CD4-positive, CD25-positive, alpha-beta regulatory T cell (primary cell): ENCODE data around the gene ZNF697. TPM values are rescaled to one million over a fixed set of nuclear protein-coding genes. Genes with fewer than 3 reads are reported as not detected.
"Not testable (repeated sequence)": the region's sequence is repeated elsewhere in the genome, so short reads cannot be mapped to it uniquely, and the experiment has no call there.

ENCODE experiments used
- ATAC-seq, 2 donors: fragments of 150-1000 bp; cut with Tn5 transposase; one replicate each; pipeline ENCODE4 v1.10.0; 2021; ENCODE audit warnings: low read depth in 2 of 2, moderate number of reproducible peaks in 2 of 2, moderate library complexity in 1 of 2
- DNase-seq, 3 donors: peaks; one replicate each; pipeline versions ENCODE4 v3.0.0 to v3.0.0-alpha.2; 2012 to 2022; ENCODE audit warnings: mixed read lengths in 1 of 3
- H3K27ac ChIP-seq: one replicate; pipeline ENCODE4 v1.7.0; 2013; ENCODE audit warnings: mild to moderate bottlenecking, low read length; ENCODE audit not compliant: insufficient read depth, poor library complexity, severe bottlenecking
- H3K27me3 ChIP-seq: one replicate; pipeline ENCODE4 v1.7.0; 2013; ENCODE audit warnings: low read length; ENCODE audit not compliant: control insufficient read depth, insufficient read depth
- H3K36me3 ChIP-seq: one replicate; pipeline ENCODE4 v1.7.0; 2013; ENCODE audit warnings: mild to moderate bottlenecking, low read length, moderate library complexity; ENCODE audit not compliant: control insufficient read depth, insufficient read depth
- H3K4me1 ChIP-seq: 2 replicates; pipeline ENCODE4 v1.7.0; 2013; ENCODE audit warnings: mild to moderate bottlenecking, low read length; ENCODE audit not compliant: insufficient read depth, control insufficient read depth, poor library complexity, severe bottlenecking
- H3K4me3 ChIP-seq: one replicate; pipeline ENCODE4 v1.7.0; 2013; ENCODE audit warnings: low read depth, mild to moderate bottlenecking, low read length, moderate library complexity
- H3K9me3 ChIP-seq, 2 experiments: 1 replicate in 1 of 2; 2 replicates in 1 of 2; pipeline ENCODE4 v1.7.0; 2013; ENCODE audit warnings: low read length in 2 of 2, mild to moderate bottlenecking in 1 of 2, moderate library complexity in 1 of 2; ENCODE audit not compliant: control insufficient read depth in 2 of 2
- H3K27ac Mint-ChIP-seq, 3 donors: one replicate each; pipeline ENCODE4 v1.8.0; 2020 to 2022; ENCODE audit warnings: mild to moderate bottlenecking in 3 of 3, mixed read lengths in 3 of 3, moderate library complexity in 2 of 3
- H3K27me3 Mint-ChIP-seq: one replicate; pipeline ENCODE4 v1.8.0; 2022; ENCODE audit warnings: mild to moderate bottlenecking, mixed read lengths
- H3K36me3 Mint-ChIP-seq: one replicate; pipeline ENCODE4 v1.8.0; 2020; ENCODE audit warnings: mixed read lengths
- H3K4me1 Mint-ChIP-seq, 4 donors: one replicate each; pipeline ENCODE4 v1.8.0; 2020 to 2022; ENCODE audit warnings: mixed read lengths in 4 of 4, mild to moderate bottlenecking in 1 of 4
- H3K4me3 Mint-ChIP-seq, 4 donors: one replicate each; pipeline ENCODE4 v1.8.0; 2020 to 2022; ENCODE audit warnings: mild to moderate bottlenecking in 4 of 4, mixed read lengths in 4 of 4, moderate library complexity in 3 of 4
- H3K9me3 Mint-ChIP-seq, 7 donors: one replicate each; pipeline ENCODE4 v1.8.0; 2020 to 2022; ENCODE audit warnings: mixed read lengths in 7 of 7, mild to moderate bottlenecking in 3 of 7, moderate library complexity in 2 of 7
- polyA plus RNA-seq, 4 donors: library from polyadenylated mRNA; unstranded; fragments of 300-500 nt; fragmentation: Illumina TruSeq; gene quantifications; one replicate each; pipeline ENCODE4 v1.2.3, GENCODE V29; 2021
- total RNA-seq: library from RNA; stranded (reverse); gene quantifications from one replicate; pipeline ENCODE4 v1.2.3, GENCODE V29; 2022

The ZNF697 gene
- total RNA-seq (not detected), polyA plus RNA-seq (not detected)

- Histone ChIP-seq H3K9me3 (no peaks in the 10 kb centered on the region), H3K36me3 (no peaks in the 10 kb centered on the region), H3K4me1 (peaks cover 13% of the 10 kb centered on the region), H3K27me3 (peaks cover 22% of the 10 kb centered on the region), H3K4me3 (no peak within 1 kb of the TSS), H3K27ac (no peak within 1 kb of the TSS)
- Mint-ChIP-seq H3K4me3 (peak within 1 kb of the TSS; percentile 7 to 60 (median 34)), H3K36me3 (no peaks in the 10 kb centered on the region), H3K9me3 (peaks cover 0 to 4% (median 0%) of the 10 kb centered on the region in 7 donors), H3K4me1 (peaks cover 0 to 4% (median 2%) of the 10 kb centered on the region in 4 donors), H3K27me3 (peaks cover 70% of the 10 kb centered on the region), H3K27ac (no peak within 1 kb of the TSS)
- DNase-seq = peak in 1 of 3 donors; percentile 34
- peak; percentile 31 to 45 for ATAC-seq
Measured at GRCh38 chr1:119647734-119648619, at the start of gene ZNF697. TSS of gene ZNF697 (minus strand) at chr1:119648266. CDS start at chr1:119626100, 22,166 bp downstream.

- H3K9me3 ChIP-seq = peaks cover 4 to 5% of the 10 kb centered on the region in 2 experiments
- no peak for DNase-seq
- H3K9me3 Mint-ChIP-seq = peaks cover 0 to 21% (median 12%) of the 10 kb centered on the region in 7 donors
- peaks cover 3% of the 10 kb centered on the region for H3K27me3 ChIP-seq
- H3K27me3 Mint-ChIP-seq = peaks cover 4% of the 10 kb centered on the region
- no peak for ATAC-seq
- no peaks in the 10 kb centered on the region for H3K36me3 Mint-ChIP-seq
- H3K36me3 ChIP-seq = no peaks in the 10 kb centered on the region
- H3K27ac Mint-ChIP-seq = no peak overlapping the region
- no peak overlapping the region for H3K4me3 Mint-ChIP-seq
- H3K27ac ChIP-seq = no peak overlapping the region
- H3K4me1 ChIP-seq = no peaks in the 10 kb centered on the region
- H3K4me3 ChIP-seq = no peak overlapping the region
- H3K4me1 Mint-ChIP-seq = no peaks in the 10 kb centered on the region
Measured at GRCh38 chr1:119697598-119697997, 49.5 kb upstream of the ZNF697 start.

GRCh38 chr1:119696863-119697262 lies 48.8 kb upstream of the ZNF697 start:
- not testable (repeated sequence) for DNase-seq, H3K27me3 Mint-ChIP-seq, ATAC-seq, H3K4me1 ChIP-seq, H3K27ac ChIP-seq, H3K36me3 ChIP-seq, H3K27ac Mint-ChIP-seq, H3K4me1 Mint-ChIP-seq, H3K4me3 Mint-ChIP-seq, H3K4me3 ChIP-seq, H3K9me3 ChIP-seq, H3K27me3 ChIP-seq, H3K36me3 Mint-ChIP-seq
- peaks cover 0 to 14% (median 12%) of the 10 kb centered on the region in 7 donors for H3K9me3 Mint-ChIP-seq

GRCh38 chr1:119689511-119689910 lies 41.4 kb upstream of the ZNF697 start:
- H3K4me3 Mint-ChIP-seq = no peak overlapping the region
- no peaks in the 10 kb centered on the region for H3K4me1 Mint-ChIP-seq
- Histone ChIP-seq H3K9me3 (no peaks in the 10 kb centered on the region), H3K4me1 (no peaks in the 10 kb centered on the region), H3K4me3 (no peak overlapping the region), H3K27me3 (no peaks in the 10 kb centered on the region), H3K36me3 (no peaks in the 10 kb centered on the region), H3K27ac (no peak overlapping the region)
- no peaks in the 10 kb centered on the region for H3K36me3 Mint-ChIP-seq
- peaks cover 1% of the 10 kb centered on the region for H3K27me3 Mint-ChIP-seq
- H3K9me3 Mint-ChIP-seq = peaks cover 0 to 4% (median 2%) of the 10 kb centered on the region in 7 donors
- DNase-seq (no peak), ATAC-seq (no peak)
- no peak overlapping the region for H3K27ac Mint-ChIP-seq

GRCh38 chr1:119688810-119689209 lies 40.7 kb upstream of the ZNF697 start:
- Mint-ChIP-seq H3K4me1 (no peaks in the 10 kb centered on the region), H3K4me3 (no peak overlapping the region), H3K27ac (no peak overlapping the region), H3K36me3 (no peaks in the 10 kb centered on the region), H3K9me3 (peaks cover 0 to 4% (median 2%) of the 10 kb centered on the region in 7 donors), H3K27me3 (peaks cover 7% of the 10 kb centered on the region)
- ATAC-seq (no peak), DNase-seq (no peak)
- Histone ChIP-seq H3K4me3 (no peak overlapping the region), H3K27me3 (no peaks in the 10 kb centered on the region), H3K4me1 (no peaks in the 10 kb centered on the region), H3K9me3 (no peaks in the 10 kb centered on the region), H3K36me3 (no peaks in the 10 kb centered on the region), H3K27ac (no peak overlapping the region)

GRCh38 chr1:119687434-119688079 lies 39.5 kb upstream of the ZNF697 start:
- H3K4me1 Mint-ChIP-seq = no peaks in the 10 kb centered on the region

GRCh38 chr1:119686661-119687060 lies 38.6 kb upstream of the ZNF697 start:
- no peak for ATAC-seq
- H3K27ac Mint-ChIP-seq = no peak overlapping the region
- peaks cover 7% of the 10 kb centered on the region for H3K27me3 Mint-ChIP-seq
- Histone ChIP-seq H3K9me3 (no peaks in the 10 kb centered on the region), H3K27me3 (no peaks in the 10 kb centered on the region), H3K27ac (no peak overlapping the region), H3K4me3 (no peak overlapping the region), H3K4me1 (no peaks in the 10 kb centered on the region), H3K36me3 (no peaks in the 10 kb centered on the region)
- peaks cover 0 to 3% (median 0%) of the 10 kb centered on the region in 7 donors for H3K9me3 Mint-ChIP-seq
- H3K4me1 Mint-ChIP-seq = no peaks in the 10 kb centered on the region
- H3K4me3 Mint-ChIP-seq = no peak overlapping the region
- no peaks in the 10 kb centered on the region for H3K36me3 Mint-ChIP-seq
- DNase-seq = no peak

More at GRCh38 chr1:119687434-119688079, 39.5 kb upstream of the ZNF697 start:
- ATAC-seq (no peak), DNase-seq (no peak)
- H3K9me3 ChIP-seq = no peaks in the 10 kb centered on the region
- H3K36me3 Mint-ChIP-seq = no peaks in the 10 kb centered on the region
- H3K27me3 ChIP-seq = no peaks in the 10 kb centered on the region
- H3K4me1 ChIP-seq = no peaks in the 10 kb centered on the region
- H3K4me3 Mint-ChIP-seq = no peak overlapping the region
- H3K27ac Mint-ChIP-seq = no peak overlapping the region
- H3K9me3 Mint-ChIP-seq = peaks cover 0 to 3% (median 2%) of the 10 kb centered on the region in 7 donors
- H3K36me3 ChIP-seq = no peaks in the 10 kb centered on the region
- no peak overlapping the region for H3K27ac ChIP-seq
- H3K27me3 Mint-ChIP-seq = peaks cover 7% of the 10 kb centered on the region
- H3K4me3 ChIP-seq = no peak overlapping the region
